HepG2 (cell line): ENCODE results near the gene TMEM185B. TPM values are rescaled to one million over a fixed set of nuclear protein-coding genes. Genes with fewer than 3 reads are reported as not detected.
A peak's percentile ranks its signal among the peaks of the same experiment; 100 is the strongest.

ENCODE experiments used
- ARHGAP35 ChIP-seq: sonication (generic); formaldehyde crosslinking; IDR thresholded peaks from 2 replicates; pipeline ENCODE4 v1.9.0; 2022; ENCODE audit warnings: mild to moderate bottlenecking, inconsistent platforms, moderate library complexity, missing genetic modification reagents, borderline replicate concordance
- ELF3 ChIP-seq: IDR thresholded peaks from 2 replicates; pipeline ENCODE4 v1.6.1; 2016; ENCODE audit warnings: missing genetic modification reagents, missing compliant biosample characterization
- FOXA1 ChIP-seq, 2 experiments: fragments of 450-650 bp in 1 of 2; sonication (generic) in 1 of 2; formaldehyde crosslinking in 1 of 2; IDR thresholded peaks; 2 replicates each; pipeline versions ENCODE4 v1.4.0 to v1.6.1; 2016 to 2020; ENCODE audit warnings: missing genetic modification reagents in 1 of 2
- GZF1 ChIP-seq: sonication (generic); formaldehyde crosslinking; IDR thresholded peaks from 2 replicates; pipeline ENCODE4 v1.5.1; 2020; ENCODE audit warnings: mild to moderate bottlenecking, missing genetic modification reagents
- KDM5B ChIP-seq: sonication (generic); formaldehyde crosslinking; IDR thresholded peaks from 2 replicates; pipeline ENCODE4 v1.4.0; 2020; ENCODE audit warnings: missing genetic modification reagents, mild to moderate bottlenecking, borderline replicate concordance
- MEIS2 ChIP-seq: sonication (generic); formaldehyde crosslinking; IDR thresholded peaks from 2 replicates; pipeline ENCODE4 v1.9.0; 2021; ENCODE audit warnings: mild to moderate bottlenecking, missing genetic modification reagents
- NR1H2 ChIP-seq: sonication (generic); formaldehyde crosslinking; IDR thresholded peaks from 2 replicates; pipeline ENCODE4 v1.8.1; 2022; ENCODE audit warnings: low read depth, missing genetic modification reagents, borderline replicate concordance
- TSC22D2 ChIP-seq: sonication (generic); formaldehyde crosslinking; IDR thresholded peaks from 2 replicates; pipeline ENCODE4 v1.5.1; 2020; ENCODE audit warnings: missing genetic modification reagents, mild to moderate bottlenecking, borderline replicate concordance
- ZNF17 ChIP-seq: sonication (generic); formaldehyde crosslinking; IDR thresholded peaks from 2 replicates; pipeline ENCODE4 v1.5.0; 2020; ENCODE audit warnings: mild to moderate bottlenecking, missing genetic modification reagents
- ZNF205 ChIP-seq: IDR thresholded peaks from 2 replicates; pipeline ENCODE4 v1.6.1; 2018; ENCODE audit warnings: missing biosample characterization, missing genetic modification reagents
- polyA plus RNA-seq, 8 experiments: library from polyadenylated mRNA; depleted of rRNA in 3 of 8; stranded (reverse) in 7 of 8; unstranded in 1 of 8; fragments of >200 nt; fragmentation: Illumina TruSeq in 4 of 8; extraction: Trizol in 4 of 8; gene quantifications; 2 replicates each; pipeline versions ENCODE4 v1.2.1 to v1.2.3, GENCODE V29; 2011 to 2016; ENCODE audit warnings: low read depth in 4 of 8, missing spikeins in 1 of 8, mixed read lengths in 1 of 8; ENCODE audit not compliant: insufficient read depth in 1 of 8
- total RNA-seq, 5 experiments: library from RNA; depleted of rRNA; stranded (reverse); fragments of >200 nt; fragmentation: Illumina TruSeq; extraction: Trizol; gene quantifications; 2 replicates each; pipeline ENCODE4 v1.2.3, GENCODE V29; 2016; ENCODE audit warnings: low read depth in 1 of 5
- TF ChIP-seq, protein P1 (sequence below), 2 experiments: IDR thresholded peaks; 2 replicates each; pipeline ENCODE4 v1.6.1; 2011 to 2012; ENCODE audit warnings: low read length in 2 of 2, borderline replicate concordance in 1 of 2, low read depth in 1 of 2, mild to moderate bottlenecking in 1 of 2, moderate library complexity in 1 of 2
- TF ChIP-seq, protein P2 (sequence below): IDR thresholded peaks from 2 replicates; pipeline ENCODE4 v1.6.1; 2016; ENCODE audit warnings: low read depth, control low read depth
- TF ChIP-seq, protein P3 (sequence below): sonication (generic); formaldehyde crosslinking; IDR thresholded peaks from 2 replicates; pipeline ENCODE4 v1.5.0; 2020; ENCODE audit warnings: missing genetic modification reagents, mild to moderate bottlenecking, borderline replicate concordance
- TF ChIP-seq, protein P4 (sequence below): sonication (generic); formaldehyde crosslinking; IDR thresholded peaks from 2 replicates; pipeline ENCODE4 v1.5.1; 2020; ENCODE audit warnings: mild to moderate bottlenecking, moderate library complexity, missing genetic modification reagents
- TF ChIP-seq, protein P5 (sequence below): IDR thresholded peaks from 2 replicates; pipeline ENCODE4 v1.6.1; 2018; ENCODE audit warnings: missing genetic modification reagents
- TF ChIP-seq, protein P6 (sequence below): sonication (generic); formaldehyde crosslinking; IDR thresholded peaks from 2 replicates; pipeline ENCODE4 v1.4.0; 2020; ENCODE audit warnings: missing genetic modification reagents

The TMEM185B gene
- total and polyA plus RNA-seq, 2 of the 13 experiments (the other 11 are each of a cell fraction or from before 2014, with no cell fraction given), result 5.6 to 7.0 TPM

DNA sequence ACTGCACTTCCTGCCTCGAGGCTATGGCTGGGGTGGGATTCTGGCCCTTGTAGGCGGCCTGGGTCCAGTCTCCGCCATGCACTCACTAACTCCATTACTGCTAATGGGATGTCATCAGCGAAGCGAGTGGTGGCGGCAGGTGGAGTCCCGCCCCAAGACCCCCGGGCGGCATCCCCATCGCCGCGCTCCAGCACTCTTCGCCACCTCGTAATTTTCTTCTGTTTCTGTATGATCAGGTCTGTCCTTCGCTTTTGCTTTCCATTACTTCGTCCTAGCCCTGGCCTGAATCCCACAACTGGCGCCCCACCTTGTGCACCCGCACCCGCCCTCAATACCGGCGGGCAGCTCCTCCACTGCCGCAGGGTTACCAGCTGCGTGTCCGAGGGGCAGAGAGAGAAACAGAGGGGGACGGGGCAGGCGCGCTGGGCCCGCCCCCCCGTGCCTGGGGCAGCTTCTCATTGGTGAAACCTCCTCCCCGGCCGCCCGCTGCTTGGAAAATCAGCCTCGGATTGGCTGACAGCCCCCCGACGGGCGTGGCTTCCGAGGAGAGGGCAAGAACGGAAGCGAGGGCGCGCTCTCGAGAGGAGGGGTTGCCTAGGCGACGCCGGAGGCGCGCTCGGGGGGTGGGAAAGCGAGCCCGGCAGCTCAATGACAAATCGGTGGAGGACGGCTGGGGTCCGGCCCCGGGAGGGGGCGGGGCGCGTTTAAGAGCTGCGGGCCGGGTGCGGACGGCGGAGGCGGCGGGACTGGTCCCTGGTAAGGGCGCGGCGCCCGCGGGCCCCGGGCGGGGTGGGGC is 29.2 kb upstream of the TMEM185B start, which contains the start of gene RALB (continued):
- TF ChIP-seq, protein P1, sequence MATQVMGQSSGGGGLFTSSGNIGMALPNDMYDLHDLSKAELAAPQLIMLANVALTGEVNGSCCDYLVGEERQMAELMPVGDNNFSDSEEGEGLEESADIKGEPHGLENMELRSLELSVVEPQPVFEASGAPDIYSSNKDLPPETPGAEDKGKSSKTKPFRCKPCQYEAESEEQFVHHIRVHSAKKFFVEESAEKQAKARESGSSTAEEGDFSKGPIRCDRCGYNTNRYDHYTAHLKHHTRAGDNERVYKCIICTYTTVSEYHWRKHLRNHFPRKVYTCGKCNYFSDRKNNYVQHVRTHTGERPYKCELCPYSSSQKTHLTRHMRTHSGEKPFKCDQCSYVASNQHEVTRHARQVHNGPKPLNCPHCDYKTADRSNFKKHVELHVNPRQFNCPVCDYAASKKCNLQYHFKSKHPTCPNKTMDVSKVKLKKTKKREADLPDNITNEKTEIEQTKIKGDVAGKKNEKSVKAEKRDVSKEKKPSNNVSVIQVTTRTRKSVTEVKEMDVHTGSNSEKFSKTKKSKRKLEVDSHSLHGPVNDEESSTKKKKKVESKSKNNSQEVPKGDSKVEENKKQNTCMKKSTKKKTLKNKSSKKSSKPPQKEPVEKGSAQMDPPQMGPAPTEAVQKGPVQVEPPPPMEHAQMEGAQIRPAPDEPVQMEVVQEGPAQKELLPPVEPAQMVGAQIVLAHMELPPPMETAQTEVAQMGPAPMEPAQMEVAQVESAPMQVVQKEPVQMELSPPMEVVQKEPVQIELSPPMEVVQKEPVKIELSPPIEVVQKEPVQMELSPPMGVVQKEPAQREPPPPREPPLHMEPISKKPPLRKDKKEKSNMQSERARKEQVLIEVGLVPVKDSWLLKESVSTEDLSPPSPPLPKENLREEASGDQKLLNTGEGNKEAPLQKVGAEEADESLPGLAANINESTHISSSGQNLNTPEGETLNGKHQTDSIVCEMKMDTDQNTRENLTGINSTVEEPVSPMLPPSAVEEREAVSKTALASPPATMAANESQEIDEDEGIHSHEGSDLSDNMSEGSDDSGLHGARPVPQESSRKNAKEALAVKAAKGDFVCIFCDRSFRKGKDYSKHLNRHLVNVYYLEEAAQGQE (IDR thresholded peaks at IDR 0.05; ENCODE audit: borderline replicate concordance in 1 of 2, low read depth in 1 of 2, low read length in 2 of 2), result no peak
- no peak for TF ChIP-seq GZF1 (CRISPR knock-in tag)
- TF ChIP-seq, protein P2, sequence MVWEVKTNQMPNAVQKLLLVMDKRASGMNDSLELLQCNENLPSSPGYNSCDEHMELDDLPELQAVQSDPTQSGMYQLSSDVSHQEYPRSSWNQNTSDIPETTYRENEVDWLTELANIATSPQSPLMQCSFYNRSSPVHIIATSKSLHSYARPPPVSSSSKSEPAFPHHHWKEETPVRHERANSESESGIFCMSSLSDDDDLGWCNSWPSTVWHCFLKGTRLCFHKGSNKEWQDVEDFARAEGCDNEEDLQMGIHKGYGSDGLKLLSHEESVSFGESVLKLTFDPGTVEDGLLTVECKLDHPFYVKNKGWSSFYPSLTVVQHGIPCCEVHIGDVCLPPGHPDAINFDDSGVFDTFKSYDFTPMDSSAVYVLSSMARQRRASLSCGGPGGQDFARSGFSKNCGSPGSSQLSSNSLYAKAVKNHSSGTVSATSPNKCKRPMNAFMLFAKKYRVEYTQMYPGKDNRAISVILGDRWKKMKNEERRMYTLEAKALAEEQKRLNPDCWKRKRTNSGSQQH (CRISPR knock-in tag), result peak; percentile 67; the same call in 1 of the 2 replicates
- peak; percentile 31; the same call in 1 of the 2 replicates for TF ChIP-seq ARHGAP35 (CRISPR knock-in tag)
- no peak for TF ChIP-seq KDM5B (CRISPR knock-in tag)
- TF ChIP-seq FOXA1 (IDR thresholded peaks at IDR 0.05), result no peak
- no peak for TF ChIP-seq FOXA1 (CRISPR knock-in tag; IDR thresholded peaks at IDR 0.05)
- TF ChIP-seq ELF3 (CRISPR knock-in tag), result 0 out of 2 replicates have a peak, but pooled peaks have one; percentile 8
- no peak for TF ChIP-seq ZNF17
- no peak; the same call in none of the 2 replicates for TF ChIP-seq MEIS2 (CRISPR knock-in tag)
- TF ChIP-seq, protein P3, sequence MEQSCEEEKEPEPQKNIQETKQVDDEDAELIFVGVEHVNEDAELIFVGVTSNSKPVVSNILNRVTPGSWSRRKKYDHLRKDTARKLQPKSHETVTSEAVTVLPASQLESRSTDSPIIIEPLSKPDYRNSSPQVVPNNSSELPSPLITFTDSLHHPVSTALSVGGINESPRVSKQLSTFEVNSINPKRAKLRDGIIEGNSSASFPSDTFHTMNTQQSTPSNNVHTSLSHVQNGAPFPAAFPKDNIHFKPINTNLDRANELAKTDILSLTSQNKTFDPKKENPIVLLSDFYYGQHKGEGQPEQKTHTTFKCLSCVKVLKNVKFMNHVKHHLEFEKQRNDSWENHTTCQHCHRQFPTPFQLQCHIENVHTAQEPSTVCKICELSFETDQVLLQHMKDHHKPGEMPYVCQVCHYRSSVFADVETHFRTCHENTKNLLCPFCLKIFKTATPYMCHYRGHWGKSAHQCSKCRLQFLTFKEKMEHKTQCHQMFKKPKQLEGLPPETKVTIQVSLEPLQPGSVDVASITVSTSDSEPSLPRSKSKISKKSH (CRISPR knock-in tag), result no peak
- TF ChIP-seq NR1H2, result no peak
- TF ChIP-seq, protein P4, sequence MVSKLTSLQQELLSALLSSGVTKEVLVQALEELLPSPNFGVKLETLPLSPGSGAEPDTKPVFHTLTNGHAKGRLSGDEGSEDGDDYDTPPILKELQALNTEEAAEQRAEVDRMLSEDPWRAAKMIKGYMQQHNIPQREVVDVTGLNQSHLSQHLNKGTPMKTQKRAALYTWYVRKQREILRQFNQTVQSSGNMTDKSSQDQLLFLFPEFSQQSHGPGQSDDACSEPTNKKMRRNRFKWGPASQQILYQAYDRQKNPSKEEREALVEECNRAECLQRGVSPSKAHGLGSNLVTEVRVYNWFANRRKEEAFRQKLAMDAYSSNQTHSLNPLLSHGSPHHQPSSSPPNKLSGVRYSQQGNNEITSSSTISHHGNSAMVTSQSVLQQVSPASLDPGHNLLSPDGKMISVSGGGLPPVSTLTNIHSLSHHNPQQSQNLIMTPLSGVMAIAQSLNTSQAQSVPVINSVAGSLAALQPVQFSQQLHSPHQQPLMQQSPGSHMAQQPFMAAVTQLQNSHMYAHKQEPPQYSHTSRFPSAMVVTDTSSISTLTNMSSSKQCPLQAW (CRISPR knock-in tag), result peak; percentile 91
- no peak for TF ChIP-seq TSC22D2 (CRISPR knock-in tag)
- TF ChIP-seq, protein P5, sequence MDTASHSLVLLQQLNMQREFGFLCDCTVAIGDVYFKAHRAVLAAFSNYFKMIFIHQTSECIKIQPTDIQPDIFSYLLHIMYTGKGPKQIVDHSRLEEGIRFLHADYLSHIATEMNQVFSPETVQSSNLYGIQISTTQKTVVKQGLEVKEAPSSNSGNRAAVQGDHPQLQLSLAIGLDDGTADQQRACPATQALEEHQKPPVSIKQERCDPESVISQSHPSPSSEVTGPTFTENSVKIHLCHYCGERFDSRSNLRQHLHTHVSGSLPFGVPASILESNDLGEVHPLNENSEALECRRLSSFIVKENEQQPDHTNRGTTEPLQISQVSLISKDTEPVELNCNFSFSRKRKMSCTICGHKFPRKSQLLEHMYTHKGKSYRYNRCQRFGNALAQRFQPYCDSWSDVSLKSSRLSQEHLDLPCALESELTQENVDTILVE (CRISPR knock-in tag), result no peak
- TF ChIP-seq, protein P6, sequence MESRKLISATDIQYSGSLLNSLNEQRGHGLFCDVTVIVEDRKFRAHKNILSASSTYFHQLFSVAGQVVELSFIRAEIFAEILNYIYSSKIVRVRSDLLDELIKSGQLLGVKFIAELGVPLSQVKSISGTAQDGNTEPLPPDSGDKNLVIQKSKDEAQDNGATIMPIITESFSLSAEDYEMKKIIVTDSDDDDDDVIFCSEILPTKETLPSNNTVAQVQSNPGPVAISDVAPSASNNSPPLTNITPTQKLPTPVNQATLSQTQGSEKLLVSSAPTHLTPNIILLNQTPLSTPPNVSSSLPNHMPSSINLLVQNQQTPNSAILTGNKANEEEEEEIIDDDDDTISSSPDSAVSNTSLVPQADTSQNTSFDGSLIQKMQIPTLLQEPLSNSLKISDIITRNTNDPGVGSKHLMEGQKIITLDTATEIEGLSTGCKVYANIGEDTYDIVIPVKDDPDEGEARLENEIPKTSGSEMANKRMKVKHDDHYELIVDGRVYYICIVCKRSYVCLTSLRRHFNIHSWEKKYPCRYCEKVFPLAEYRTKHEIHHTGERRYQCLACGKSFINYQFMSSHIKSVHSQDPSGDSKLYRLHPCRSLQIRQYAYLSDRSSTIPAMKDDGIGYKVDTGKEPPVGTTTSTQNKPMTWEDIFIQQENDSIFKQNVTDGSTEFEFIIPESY (CRISPR knock-in tag), result no peak
- TF ChIP-seq ZNF205 (CRISPR knock-in tag), result no peak; the same call in 1 of the 2 replicates
